DOHH2 (cell line): Measurements from ENCODE around the gene B3GALT6.
A peak's percentile ranks its signal among the peaks of the same experiment; 100 is the strongest.

Experiments used
- H3F3A ChIP-seq: fragments of 200-600 bp; sonication (generic), shearing (Covaris generic); 2 replicates; pipeline ENCODE4 v1.6.0; 2016; ENCODE audit warnings: antibody characterized with exemption, mild to moderate bottlenecking; ENCODE audit not compliant: control insufficient read depth, insufficient read depth
- H3K27ac ChIP-seq: fragments of 200-600 bp; sonication (generic); 2 replicates; pipeline ENCODE4 v1.5.1; 2014; ENCODE audit warnings: low read depth, mild to moderate bottlenecking, low read length, moderate library complexity
- H3K27me3 ChIP-seq: fragments of 200-600 bp; sonication (generic); 2 replicates; pipeline ENCODE4 v1.6.1; 2014; ENCODE audit warnings: mild to moderate bottlenecking, low read length, mixed read lengths; ENCODE audit not compliant: control insufficient read depth
- H3K36me3 ChIP-seq: fragments of 200-600 bp; sonication (generic); 2 replicates; pipeline ENCODE4 v1.6.1; 2014; ENCODE audit warnings: mild to moderate bottlenecking, low read length, moderate library complexity, mixed read lengths; ENCODE audit not compliant: control insufficient read depth
- H3K4me1 ChIP-seq: fragments of 200-600 bp; sonication (generic); 2 replicates; pipeline ENCODE4 v1.6.1; 2014; ENCODE audit warnings: mild to moderate bottlenecking, low read length, mixed read lengths; ENCODE audit not compliant: control insufficient read depth
- H3K4me2 ChIP-seq: fragments of 200-600 bp; sonication (generic); 2 replicates; pipeline ENCODE4 v1.6.0; 2014; ENCODE audit warnings: mild to moderate bottlenecking, low read length, moderate library complexity
- H3K4me3 ChIP-seq: fragments of 200-600 bp; sonication (generic); 2 replicates; pipeline ENCODE4 v1.5.1; 2014; ENCODE audit warnings: mild to moderate bottlenecking, low read length, mixed read lengths
- H3K79me2 ChIP-seq: fragments of 200-600 bp; sonication (generic); 2 replicates; pipeline ENCODE4 v1.6.1; 2014; ENCODE audit warnings: mild to moderate bottlenecking, low read length, mixed read lengths; ENCODE audit not compliant: control insufficient read depth
- H3K9me2 ChIP-seq: fragments of 200-600 bp; sonication (generic); replicated peaks from 2 replicates; pipeline ENCODE4 v1.6.1; 2014; ENCODE audit warnings: mild to moderate bottlenecking, low read length, mixed read lengths; ENCODE audit not compliant: control insufficient read depth
- H3K9me3 ChIP-seq: fragments of 200-600 bp; sonication (generic); 2 replicates; pipeline ENCODE4 v1.6.1; 2014; ENCODE audit warnings: antibody characterized with exemption, low read length, mixed read lengths; ENCODE audit not compliant: control insufficient read depth, insufficient read depth
- H4K20me1 ChIP-seq: fragments of 200-600 bp; sonication (generic); 2 replicates; pipeline ENCODE4 v1.6.0; 2014; ENCODE audit warnings: low read depth, mild to moderate bottlenecking, antibody characterized with exemption, low read length, moderate library complexity; ENCODE audit not compliant: control insufficient read depth, insufficient read depth
- CTCF ChIP-seq: fragments of 200-600 bp; sonication (generic); IDR thresholded peaks from one replicate; pipeline ENCODE4 v1.5.1; 2014; ENCODE audit warnings: antibody characterized with exemption, mild to moderate bottlenecking, low read depth, low read length; ENCODE audit not compliant: poor library complexity, severe bottlenecking
- EZH2phosphoT487 ChIP-seq: fragments of 200-600 bp; sonication (generic); IDR thresholded peaks from 2 replicates; pipeline ENCODE4 v1.6.1; 2017; ENCODE audit warnings: borderline replicate concordance, mild to moderate bottlenecking, antibody characterized with exemption, low read length, moderate library complexity, mixed read lengths

B3GALT6 gene

GRCh38 chr1:1260843-1261560 lies 29.0 kb downstream of the B3GALT6 start:
- H3K4me2 ChIP-seq, result peak overlapping the region; percentile 49
- no peaks in the 10 kb centered on the region for H3K9me3 ChIP-seq
- H3K36me3 ChIP-seq, result peaks cover 70% of the 10 kb centered on the region

GRCh38 chr1:1262071-1262470 lies 30.0 kb downstream of the B3GALT6 start:
- peaks cover 69% of the 10 kb centered on the region for H3K36me3 ChIP-seq

More at GRCh38 chr1:1260843-1261560, 29.0 kb downstream of the B3GALT6 start:
- Histone ChIP-seq H4K20me1 (no peaks in the 10 kb centered on the region), H3K27me3 (no peaks in the 10 kb centered on the region), H3K4me3 (peak overlapping the region; percentile 23; the same call in 1 of the 2 replicates), H3K4me1 (peaks cover 19% of the 10 kb centered on the region), H3K79me2 (peaks cover 40% of the 10 kb centered on the region), H3F3A (0 out of 2 replicates have a peak, but pooled peaks cover 3% of the 10 kb centered on the region), H3K9me2 (no peaks in the 10 kb centered on the region), H3K27ac (peak overlapping the region; percentile 51)
- TF ChIP-seq EZH2phosphoT487 (no peak), CTCF (no peak)

GRCh38 chr1:1262758-1263157 lies 30.7 kb downstream of the B3GALT6 start:
- no peaks in the 10 kb centered on the region for H4K20me1 ChIP-seq
- H3K4me2 ChIP-seq, result no peak overlapping the region
- H3F3A ChIP-seq, result 0 out of 2 replicates have a peak, but pooled peaks cover 3% of the 10 kb centered on the region
- no peaks in the 10 kb centered on the region for H3K9me2 ChIP-seq
- H3K4me1 ChIP-seq, result peaks cover 19% of the 10 kb centered on the region
- H3K79me2 ChIP-seq, result peaks cover 49% of the 10 kb centered on the region
- peaks cover 76% of the 10 kb centered on the region for H3K36me3 ChIP-seq
- no peak for TF ChIP-seq CTCF
- no peak for TF ChIP-seq EZH2phosphoT487
- H3K27ac ChIP-seq, result no peak overlapping the region
- H3K9me3 ChIP-seq, result no peaks in the 10 kb centered on the region
- no peaks in the 10 kb centered on the region for H3K27me3 ChIP-seq
- H3K4me3 ChIP-seq, result no peak overlapping the region

More at GRCh38 chr1:1262071-1262470, 30.0 kb downstream of the B3GALT6 start:
- Histone ChIP-seq H3K4me2 (no peak overlapping the region), H3K4me1 (peaks cover 19% of the 10 kb centered on the region), H3K4me3 (no peak overlapping the region), H3K79me2 (peaks cover 42% of the 10 kb centered on the region), H3K9me2 (no peaks in the 10 kb centered on the region), H4K20me1 (no peaks in the 10 kb centered on the region), H3K27me3 (no peaks in the 10 kb centered on the region), H3F3A (0 out of 2 replicates have a peak, but pooled peaks cover 3% of the 10 kb centered on the region), H3K9me3 (no peaks in the 10 kb centered on the region), H3K27ac (no peak overlapping the region)
- TF ChIP-seq EZH2phosphoT487 (no peak), CTCF (no peak)
